GM10266 (cell line): ENCODE results near the gene IRS2.

Source experiments
- DNase-seq: peaks from one replicate; pipeline ENCODE4 v3.0.0; 2012; ENCODE audit errors: extremely low spot score
- CTCF ChIP-seq: IDR thresholded peaks from 2 replicates; pipeline ENCODE4 v1.5.1; 2012; ENCODE audit warnings: mild to moderate bottlenecking, low read depth; ENCODE audit not compliant: control insufficient read depth, insufficient read depth; ENCODE audit errors: missing control alignments

Gene IRS2

GRCh38 chr13:109795011-109795410 is 8.6 kb upstream of the IRS2 start:
- TF ChIP-seq CTCF = no peak
- DNase-seq = no peak

DNA sequence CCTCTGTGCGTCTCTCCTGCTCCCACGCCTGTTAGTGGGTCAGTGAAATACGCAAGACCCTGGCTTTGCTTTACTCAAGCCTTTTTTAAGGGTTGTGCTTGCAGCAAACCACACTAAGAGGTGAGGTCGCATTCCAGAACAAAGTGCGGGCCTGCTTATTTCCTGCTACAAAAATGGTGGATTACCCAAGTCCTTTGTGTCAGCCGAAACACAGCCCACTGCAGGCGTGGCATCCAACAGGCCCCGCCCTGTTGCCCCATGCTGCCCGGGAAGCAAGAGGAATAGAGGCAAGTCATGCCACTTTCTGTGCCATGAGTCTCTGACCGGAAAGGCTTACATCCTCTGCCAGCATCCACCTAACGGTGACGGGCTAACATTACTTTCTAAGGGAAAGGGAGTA is 7.7 kb upstream of the IRS2 start:
- no peak for DNase-seq
- TF ChIP-seq CTCF = no peak

- DNase-seq = no peak
Observed at GRCh38 chr13:109792416-109793059, 6.2 kb upstream of the IRS2 start.

GRCh38 chr13:109790942-109791605 is 4.7 kb upstream of the IRS2 start:
- DNase-seq = no peak
- TF ChIP-seq CTCF = peak; percentile 45

More at GRCh38 chr13:109792416-109793059, 6.2 kb upstream of the IRS2 start:
- TF ChIP-seq CTCF = no peak

DNA sequence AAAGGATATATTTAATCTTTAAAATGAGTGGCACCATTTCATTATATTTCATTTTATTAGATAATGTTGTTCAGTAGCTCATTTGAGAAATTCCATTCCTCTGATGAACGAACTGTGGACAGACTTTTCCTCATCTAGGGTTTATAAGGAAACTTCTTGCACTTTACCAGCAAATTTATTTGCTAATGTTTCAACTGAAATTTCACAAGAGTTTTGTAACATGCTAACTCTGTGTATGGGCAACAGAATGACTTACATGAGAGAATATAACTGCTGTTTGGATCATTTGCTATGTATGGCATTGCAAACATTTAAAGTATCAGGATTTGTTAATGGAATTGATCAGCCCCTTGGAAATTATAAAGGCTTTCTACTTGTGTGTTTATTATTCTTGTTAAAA is 3.7 kb upstream of the IRS2 start:
- TF ChIP-seq CTCF = no peak
- DNase-seq = no peak

- TF ChIP-seq CTCF = no peak
- no peak for DNase-seq
Observed at GRCh38 chr13:109789262-109789661, 2.9 kb upstream of the IRS2 start.

- TF ChIP-seq CTCF = no peak
- no peak for DNase-seq
Observed at GRCh38 chr13:109788372-109789111, 2.2 kb upstream of the IRS2 start.
